Measurements from ENCODE around the gene SLC38A10.

The SLC38A10 gene

GRCh38 chr17:81235822-81236740 lies 59.0 kb downstream of the SLC38A10 start:
- DNase-seq (ENCODE audit: extremely low spot score): no peak
- ChIA-PET CTCF (interaction anchor here (1.1 kb wide), 1 partner anchor 14 kb away, joined by 3 read pairs; no protein-coding TSS in a partner anchor), POLR2A (no interaction called here)
- TF ChIP-seq CTCF (IDR thresholded peaks at IDR 0.05; ENCODE audit: control extremely low read depth, extremely low read depth, low read depth, missing control alignments): no peak

GRCh38 chr17:81234940-81235821 lies 59.9 kb downstream of the SLC38A10 start:
- ChIA-PET CTCF (interaction anchor here (1.9 kb wide), 1 partner anchor 10 kb away, joined by 5 read pairs; no protein-coding TSS in a partner anchor), POLR2A (interaction anchor here (0.6 kb wide), 1 partner anchor 132 kb away, joined by 3 read pairs; no protein-coding TSS in a partner anchor)
- no peak for TF ChIP-seq CTCF (IDR thresholded peaks at IDR 0.05; ENCODE audit: control extremely low read depth, extremely low read depth, low read depth, missing control alignments)
- DNase-seq (ENCODE audit: extremely low spot score): no peak

GRCh38 chr17:81234506-81234855 lies 60.6 kb downstream of the SLC38A10 start:
- no peak for TF ChIP-seq CTCF (IDR thresholded peaks at IDR 0.05; ENCODE audit: control extremely low read depth, extremely low read depth, low read depth, missing control alignments)
- ChIA-PET CTCF (interaction anchor here (1.9 kb wide), 1 partner anchor 10 kb away, joined by 5 read pairs; no protein-coding TSS in a partner anchor), POLR2A (interaction anchor here (0.6 kb wide), 1 partner anchor 131 kb away, joined by 3 read pairs; no protein-coding TSS in a partner anchor)
- no peak for DNase-seq (ENCODE audit: extremely low spot score)

- no peak for TF ChIP-seq CTCF (IDR thresholded peaks at IDR 0.05; ENCODE audit: control extremely low read depth, extremely low read depth, low read depth, missing control alignments)
- no peak for DNase-seq (ENCODE audit: extremely low spot score)
- ChIA-PET POLR2A (interaction anchor here (0.6 kb wide), 1 partner anchor 131 kb away, joined by 3 read pairs; no protein-coding TSS in a partner anchor), CTCF (interaction anchor here (1.9 kb wide), 1 partner anchor 9 kb away, joined by 5 read pairs; no protein-coding TSS in a partner anchor)
These were observed 61.1 kb downstream of the SLC38A10 start for GRCh38 chr17:81233811-81234505.

- DNase-seq (ENCODE audit: extremely low spot score): no peak
- CTCF ChIA-PET: interaction anchor here (1.9 kb wide), 1 partner anchor 9 kb away, joined by 5 read pairs; no protein-coding TSS in a partner anchor
These were observed 61.8 kb downstream of the SLC38A10 start for GRCh38 chr17:81233316-81233715.

More at GRCh38 chr17:81233316-81233715, 61.8 kb downstream of the SLC38A10 start:
- no peak for TF ChIP-seq CTCF (IDR thresholded peaks at IDR 0.05; ENCODE audit: control extremely low read depth, extremely low read depth, low read depth, missing control alignments)
- POLR2A ChIA-PET: no interaction called here
